DND-41 (cell line): ENCODE data around the gene IGF2.

ENCODE experiments used
- ATAC-seq: fragments of 200-7000 bp; cut with Tn5 transposase; 3 replicates; pipeline ENCODE4 v1.9.1; 2021; ENCODE audit warnings: low read depth; ENCODE audit not compliant: insufficient read depth
- DNase-seq: peaks from one replicate; pipeline ENCODE4 v3.0.0-alpha.2; 2020
- H2AFZ ChIP-seq: 2 replicates; pipeline ENCODE4 v1.6.0; 2012; ENCODE audit warnings: low read depth, low read length
- H3K27ac ChIP-seq: 2 replicates; pipeline ENCODE4 v1.5.1; 2012; ENCODE audit warnings: low read length, inconsistent platforms
- H3K27me3 ChIP-seq: fragments of 200-600 bp; sonication (generic); 2 replicates; pipeline ENCODE4 v1.6.0; 2012; ENCODE audit warnings: low read length, mild to moderate bottlenecking, inconsistent platforms; ENCODE audit not compliant: insufficient read depth, poor library complexity
- H3K36me3 ChIP-seq: 2 replicates; pipeline ENCODE4 v1.5.1; 2012; ENCODE audit warnings: low read length, inconsistent platforms; ENCODE audit not compliant: insufficient read depth
- H3K4me1 ChIP-seq: 2 replicates; pipeline ENCODE4 v1.5.1; 2012; ENCODE audit warnings: mild to moderate bottlenecking, low read length; ENCODE audit not compliant: insufficient read depth
- H3K4me2 ChIP-seq: 2 replicates; pipeline ENCODE4 v1.6.0; 2012; ENCODE audit warnings: mild to moderate bottlenecking, moderate library complexity, low read length, inconsistent platforms; ENCODE audit not compliant: insufficient read depth
- H3K4me3 ChIP-seq, 2 experiments: fragments of 200-600 bp in 1 of 2; shearing (Covaris generic) in 1 of 2; 2 replicates each; pipeline ENCODE4 v1.5.1; 2012 to 2016; ENCODE audit warnings: inconsistent platforms in 2 of 2, low read length in 2 of 2, mild to moderate bottlenecking in 2 of 2, low read depth in 1 of 2, moderate library complexity in 1 of 2
- H3K79me2 ChIP-seq: 2 replicates; pipeline ENCODE4 v1.6.0; 2012; ENCODE audit warnings: low read length, inconsistent platforms; ENCODE audit not compliant: insufficient read depth
- H3K9ac ChIP-seq: 2 replicates; pipeline ENCODE4 v1.6.0; 2012; ENCODE audit warnings: low read depth, mild to moderate bottlenecking, inconsistent platforms, low read length, moderate library complexity
- H3K9me3 ChIP-seq: 2 replicates; pipeline ENCODE4 v1.5.1; 2012; ENCODE audit warnings: low read length, moderate library complexity, mild to moderate bottlenecking, inconsistent platforms; ENCODE audit not compliant: insufficient read depth, severe bottlenecking
- H4K20me1 ChIP-seq: 2 replicates; pipeline ENCODE4 v1.6.0; 2012; ENCODE audit warnings: low read length; ENCODE audit not compliant: insufficient read depth
- CTCF ChIP-seq: IDR thresholded peaks from 2 replicates; pipeline ENCODE4 v1.5.1; 2012; ENCODE audit warnings: borderline replicate concordance, low read length, moderate library complexity, mild to moderate bottlenecking; ENCODE audit not compliant: poor library complexity, severe bottlenecking; ENCODE audit errors: extremely low read depth
- EZH2 ChIP-seq: IDR thresholded peaks from 3 replicates; pipeline ENCODE4 v1.6.1; 2012; ENCODE audit warnings: borderline replicate concordance, low read depth, mild to moderate bottlenecking, moderate library complexity, low read length, inconsistent platforms; ENCODE audit not compliant: severe bottlenecking

IGF2 gene

GRCh38 chr11:2167141-2168045, 28.2 kb upstream of the IGF2 start:
- Histone ChIP-seq H3K9ac (no peak overlapping the region), H3K79me2 (no peaks in the 10 kb centered on the region), H4K20me1 (peaks cover 11% of the 10 kb centered on the region; the same call in 1 of the 2 replicates), H3K4me2 (no peak overlapping the region), H3K27me3 (no peaks in the 10 kb centered on the region), H3K9me3 (no peaks in the 10 kb centered on the region), H3K36me3 (no peaks in the 10 kb centered on the region), H3K4me1 (no peaks in the 10 kb centered on the region), H3K27ac (no peak overlapping the region), H2AFZ (no peak overlapping the region), H3K4me3 (no peak overlapping the region)
- ATAC-seq (no peak), DNase-seq (no peak)
- no peak for TF ChIP-seq EZH2
- TF ChIP-seq CTCF = no peak

GRCh38 chr11:2166091-2166851, 27.1 kb upstream of the IGF2 start:
- Histone ChIP-seq H3K4me1 (no peaks in the 10 kb centered on the region), H3K79me2 (no peaks in the 10 kb centered on the region), H3K27ac (no peak overlapping the region), H4K20me1 (peaks cover 11% of the 10 kb centered on the region; the same call in 1 of the 2 replicates), H3K36me3 (no peaks in the 10 kb centered on the region), H3K9me3 (no peaks in the 10 kb centered on the region), H3K27me3 (no peaks in the 10 kb centered on the region), H3K4me2 (no peak overlapping the region), H3K4me3 (no peak overlapping the region), H2AFZ (no peak overlapping the region), H3K9ac (no peak overlapping the region)
- TF ChIP-seq CTCF (no peak), EZH2 (no peak)
- DNase-seq = no peak
- ATAC-seq = no peak

GRCh38 chr11:2165571-2165970, 26.4 kb upstream of the IGF2 start:
- Histone ChIP-seq H3K4me3 (no peak overlapping the region), H3K4me2 (no peak overlapping the region), H2AFZ (no peak overlapping the region), H3K27ac (no peak overlapping the region), H3K9ac (no peak overlapping the region), H4K20me1 (peaks cover 11% of the 10 kb centered on the region; the same call in 1 of the 2 replicates), H3K9me3 (no peaks in the 10 kb centered on the region), H3K36me3 (no peaks in the 10 kb centered on the region), H3K27me3 (no peaks in the 10 kb centered on the region), H3K79me2 (no peaks in the 10 kb centered on the region), H3K4me1 (no peaks in the 10 kb centered on the region)
- no peak for TF ChIP-seq CTCF
- TF ChIP-seq EZH2 = no peak
- no peak for ATAC-seq
- no peak for DNase-seq
